Glomerular endothelial cell (primary cell): ENCODE measurements around the gene HUWE1. TPM values are rescaled to one million over a fixed set of nuclear protein-coding genes. Genes with fewer than 3 reads are reported as not detected.
A peak's percentile ranks its signal among the peaks of the same experiment; 100 is the strongest.

Experiments used
- DNase-seq: peaks from one replicate; pipeline ENCODE4 v3.0.0-alpha.2; 2011; ENCODE audit warnings: low read depth, low spot score; ENCODE audit errors: extremely low read depth
- total RNA-seq: library from RNA; depleted of rRNA; stranded (reverse); fragments of >200 nt; gene quantifications from 2 replicates; pipeline ENCODE4 v1.2.3, GENCODE V29; 2015

The HUWE1 gene
- total RNA-seq, 1 donor from 2014 or later, result 178 TPM

GRCh38 chrX:53685711-53686110 is 808 bp downstream of the HUWE1 start:
- DNase-seq, result no peak

GRCh38 chrX:53684415-53685192 is 1.9 kb downstream of the HUWE1 start:
- DNase-seq, result no peak

- DNase-seq, result peak; percentile 92
Observed at GRCh38 chrX:53683556-53684414, 2.7 kb downstream of the HUWE1 start.

- no peak for DNase-seq
Observed at GRCh38 chrX:53682885-53683555, 3.5 kb downstream of the HUWE1 start.

GRCh38 chrX:53681661-53682060 is 4.9 kb downstream of the HUWE1 start:
- DNase-seq, result no peak

- no peak for DNase-seq
Observed at GRCh38 chrX:53678667-53679066, 7.9 kb downstream of the HUWE1 start.

- no peak for DNase-seq
Observed at GRCh38 chrX:53677286-53677685, 9.2 kb downstream of the HUWE1 start.

GRCh38 chrX:53674581-53674980 is 11.9 kb downstream of the HUWE1 start:
- DNase-seq, result no peak

GRCh38 chrX:53669258-53669657 is 17.3 kb downstream of the HUWE1 start:
- DNase-seq, result no peak

GRCh38 chrX:53666171-53666570 is 20.3 kb downstream of the HUWE1 start:
- DNase-seq, result no peak

GRCh38 chrX:53660004-53660403 is 26.5 kb downstream of the HUWE1 start:
- no peak for DNase-seq

GRCh38 chrX:53659039-53659438 is 27.5 kb downstream of the HUWE1 start:
- no peak for DNase-seq

- no peak for DNase-seq
Observed at GRCh38 chrX:53656845-53657244, 29.7 kb downstream of the HUWE1 start.

GRCh38 chrX:53654376-53654775 is 32.1 kb downstream of the HUWE1 start:
- no peak for DNase-seq

GRCh38 chrX:53644751-53645150 is 41.8 kb downstream of the HUWE1 start:
- no peak for DNase-seq

- DNase-seq, result no peak
Observed at GRCh38 chrX:53642337-53642736, 44.2 kb downstream of the HUWE1 start.

- no peak for DNase-seq
Observed at GRCh38 chrX:53639257-53639656, 47.3 kb downstream of the HUWE1 start.

GRCh38 chrX:53637479-53637878 is 49.0 kb downstream of the HUWE1 start:
- no peak for DNase-seq

- DNase-seq, result no peak
Observed at GRCh38 chrX:53631156-53631555, 55.4 kb downstream of the HUWE1 start.

GRCh38 chrX:53630261-53630660 is 56.3 kb downstream of the HUWE1 start:
- DNase-seq, result no peak

GRCh38 chrX:53622431-53622830 is 64.1 kb downstream of the HUWE1 start:
- no peak for DNase-seq
